Body of pancreas (tissue), 4 donors: Measurements from ENCODE around the gene CXorf65.

Experiments
- CTCF ChIP-seq, 7 experiments: fragments of 450-650 bp in 4 of 7; fragments of 200-600 bp in 3 of 7; sonication (generic) in 3 of 7; IDR thresholded peaks; one replicate each; pipeline ENCODE4 v1.5.1; 2016 to 2019; ENCODE audit warnings: antibody characterized with exemption in 7 of 7
- POLR2A ChIP-seq, 3 donors: fragments of 450-650 bp; IDR thresholded peaks; one replicate each; pipeline ENCODE4 v1.6.1; 2016; ENCODE audit warnings: antibody characterized with exemption in 3 of 3, mild to moderate bottlenecking in 2 of 3

- no peak for TF ChIP-seq CTCF (IDR thresholded peaks at IDR 0.05)
- TF ChIP-seq POLR2A (IDR thresholded peaks at IDR 0.05), result no peak
Observed at GRCh38 chrX:71096760-71097032, 9.8 kb downstream of the CXorf65 start.
